ENCODE measurements around the gene RTN4IP1.

The RTN4IP1 gene

DNA sequence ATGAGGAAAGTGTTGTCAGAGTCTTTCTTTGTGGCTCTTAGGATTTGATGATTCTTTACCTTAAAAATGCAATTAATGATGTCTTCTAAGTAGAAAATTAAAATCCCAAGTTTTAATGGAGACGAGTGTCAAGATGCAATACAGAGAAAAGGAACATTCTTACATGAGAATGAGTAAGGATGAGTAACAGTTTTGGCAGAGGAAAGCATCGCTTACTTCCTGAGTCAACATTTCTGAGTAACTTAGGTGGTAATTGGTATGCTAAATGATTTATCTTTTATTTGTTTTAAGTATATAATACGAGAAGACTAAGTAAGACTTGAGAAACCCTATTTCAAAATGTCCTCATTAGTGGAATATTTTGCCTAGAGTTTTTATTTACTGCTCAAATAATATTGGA lies 101.3 kb downstream of the RTN4IP1 start:
- H3K4me3 ChIP-seq, result no peak overlapping the region
- H3K27me3 ChIP-seq (ENCODE audit: low read depth), result no peaks in the 10 kb centered on the region
- H3K36me3 ChIP-seq (replicated peaks), result no peaks in the 10 kb centered on the region
- in situ Hi-C loops (cut with MboI; ENCODE audit: low sequenced_read_pairs), result no loop called here
- no peak for DNase-seq (ENCODE audit: low spot score in 2 of 2)
- H3K4me1 ChIP-seq, result peaks cover 4% of the 10 kb centered on the region
- no peaks in the 10 kb centered on the region for H3K9me3 ChIP-seq

DNA sequence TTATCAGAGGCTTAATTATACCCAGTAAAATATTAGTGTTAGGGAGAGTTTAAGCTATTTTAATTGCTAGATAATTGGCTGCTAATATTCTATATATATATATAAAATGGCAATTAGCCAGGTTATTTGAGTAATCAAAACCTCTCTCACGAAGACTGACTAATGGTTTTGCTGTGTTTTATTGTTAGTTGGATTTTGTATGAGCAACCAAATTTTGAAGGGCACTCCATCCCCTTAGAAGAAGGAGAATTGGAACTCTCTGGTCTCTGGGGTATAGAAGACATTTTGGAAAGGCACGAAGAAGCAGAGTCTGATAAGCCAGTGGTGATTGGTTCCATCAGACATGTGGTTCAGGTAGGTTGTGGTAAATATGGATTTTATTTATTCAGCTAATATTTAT lies 102.2 kb downstream of the RTN4IP1 start:
- no peaks in the 10 kb centered on the region for H3K9me3 ChIP-seq
- in situ Hi-C loops (cut with MboI; ENCODE audit: low sequenced_read_pairs), result no loop called here

GRCh38 chr6:106525882-106526275 lies 103.4 kb downstream of the RTN4IP1 start:
- DNase-seq (ENCODE audit: low spot score in 2 of 2), result no peak
- Histone ChIP-seq H3K9me3 (no peaks in the 10 kb centered on the region), H3K27me3 (ENCODE audit: low read depth) (no peaks in the 10 kb centered on the region), H3K36me3 (replicated peaks) (no peaks in the 10 kb centered on the region), H3K4me3 (no peak overlapping the region), H3K4me1 (peaks cover 4% of the 10 kb centered on the region)
- in situ Hi-C loops (cut with MboI; ENCODE audit: low sequenced_read_pairs), result no loop called here

More for the DNA sequence above, 102.2 kb downstream of the RTN4IP1 start:
- Histone ChIP-seq H3K4me3 (no peak overlapping the region), H3K36me3 (replicated peaks) (no peaks in the 10 kb centered on the region), H3K27me3 (ENCODE audit: low read depth) (no peaks in the 10 kb centered on the region), H3K4me1 (peaks cover 4% of the 10 kb centered on the region)
- DNase-seq (ENCODE audit: low spot score in 2 of 2), result no peak

GRCh38 chr6:106525107-106525881 lies 104.0 kb downstream of the RTN4IP1 start:
- peaks cover 4% of the 10 kb centered on the region for H3K4me1 ChIP-seq
- no peaks in the 10 kb centered on the region for H3K9me3 ChIP-seq
- in situ Hi-C loops (cut with MboI; ENCODE audit: low sequenced_read_pairs), result no loop called here
- no peak overlapping the region for H3K4me3 ChIP-seq
- no peak for DNase-seq (ENCODE audit: low spot score in 2 of 2)
- H3K36me3 ChIP-seq (replicated peaks), result no peaks in the 10 kb centered on the region
- no peaks in the 10 kb centered on the region for H3K27me3 ChIP-seq (ENCODE audit: low read depth)

GRCh38 chr6:106522562-106523250 lies 106.6 kb downstream of the RTN4IP1 start:
- Histone ChIP-seq H3K9me3 (no peaks in the 10 kb centered on the region), H3K4me3 (no peak overlapping the region), H3K36me3 (replicated peaks) (no peaks in the 10 kb centered on the region), H3K27me3 (ENCODE audit: low read depth) (no peaks in the 10 kb centered on the region), H3K4me1 (peaks cover 4% of the 10 kb centered on the region)
- in situ Hi-C loops (cut with MboI; ENCODE audit: low sequenced_read_pairs), result no loop called here
- no peak for DNase-seq (ENCODE audit: low spot score in 2 of 2)

Data from HAP-1 (cell line).